Activated CD4-positive, alpha-beta T cell treated with anti-CD3 and anti-CD28 coated beads, Interleukin-2, amount 10 ng/mL, durations not matched to agents 7 days and 5 days (primary cell): Measurements from ENCODE around the gene RMND5A. TPM values are rescaled to one million over a fixed set of nuclear protein-coding genes. Genes with fewer than 3 reads are reported as not detected.
A peak's percentile ranks its signal among the peaks of the same experiment; 100 is the strongest.

Experiments
- CTCF ChIA-PET: fragments of 350-600 bp; sonication (Branson Sonifier 250); formaldehyde crosslinking; loops from one replicate; lab custom pipeline; 2021; ENCODE audit warnings: antibody characterized with exemption; lab: Charles Lee
- POLR2A ChIA-PET: fragments of 350-600 bp; sonication (Branson Sonifier 250); formaldehyde crosslinking; loops from one replicate; lab custom pipeline; 2021; ENCODE audit warnings: antibody characterized with exemption; lab: Charles Lee
- DNase-seq: peaks from one replicate; pipeline ENCODE4 v3.0.0-alpha.2; 2020
- H3K27ac Mint-ChIP-seq: one replicate; pipeline ENCODE4 v1.8.0; 2021; ENCODE audit warnings: mild to moderate bottlenecking, moderate library complexity, mixed read lengths
- H3K27me3 Mint-ChIP-seq: one replicate; pipeline ENCODE4 v1.8.0; 2021; ENCODE audit warnings: mixed read lengths
- H3K36me3 Mint-ChIP-seq: one replicate; pipeline ENCODE4 v1.8.0; 2021; ENCODE audit warnings: low read depth, mixed read lengths
- H3K4me1 Mint-ChIP-seq: one replicate; pipeline ENCODE4 v1.8.0; 2021; ENCODE audit warnings: mixed read lengths
- H3K4me3 Mint-ChIP-seq: one replicate; pipeline ENCODE4 v1.8.0; 2021; ENCODE audit warnings: mild to moderate bottlenecking, moderate library complexity, mixed read lengths
- H3K9me3 Mint-ChIP-seq: one replicate; pipeline ENCODE4 v1.8.0; 2021; ENCODE audit warnings: mixed read lengths
- total RNA-seq, 2 experiments: library from RNA; stranded (reverse); gene quantifications; one replicate each; pipeline ENCODE4 v1.2.3, GENCODE V29; 2021

The RMND5A gene
- total RNA-seq, 2 experiments from 2014 or later = 28.4 to 37.3 TPM

- Mint-ChIP-seq H3K27ac (no peak overlapping the region), H3K4me1 (peaks cover 8% of the 10 kb centered on the region), H3K27me3 (peaks cover 32% of the 10 kb centered on the region), H3K9me3 (no peaks in the 10 kb centered on the region), H3K36me3 (no peaks in the 10 kb centered on the region), H3K4me3 (no peak overlapping the region)
- CTCF ChIA-PET = no interaction called here
- no peak for DNase-seq
- POLR2A ChIA-PET = no interaction called here
Measured at GRCh38 chr2:86815611-86816010, 95.5 kb downstream of the RMND5A start.

GRCh38 chr2:86818114-86818801 lies 98.2 kb downstream of the RMND5A start:
- CTCF ChIA-PET = no interaction called here
- DNase-seq = no peak
- Mint-ChIP-seq H3K27me3 (peaks cover 16% of the 10 kb centered on the region), H3K4me1 (peaks cover 8% of the 10 kb centered on the region), H3K9me3 (peaks cover 5% of the 10 kb centered on the region), H3K4me3 (no peak overlapping the region), H3K27ac (no peak overlapping the region), H3K36me3 (no peaks in the 10 kb centered on the region)
- POLR2A ChIA-PET = no interaction called here

- Mint-ChIP-seq H3K9me3 (peaks cover 5% of the 10 kb centered on the region), H3K27ac (no peak overlapping the region), H3K36me3 (no peaks in the 10 kb centered on the region), H3K27me3 (peaks cover 16% of the 10 kb centered on the region), H3K4me3 (no peak overlapping the region), H3K4me1 (peaks cover 8% of the 10 kb centered on the region)
- CTCF ChIA-PET = no interaction called here
- DNase-seq = no peak
- POLR2A ChIA-PET = no interaction called here
Measured at GRCh38 chr2:86818957-86819356, 98.9 kb downstream of the RMND5A start.

GRCh38 chr2:86821306-86821705 lies 101.2 kb downstream of the RMND5A start:
- peaks cover 5% of the 10 kb centered on the region for H3K9me3 Mint-ChIP-seq
- no peak overlapping the region for H3K27ac Mint-ChIP-seq
- ChIA-PET POLR2A (no interaction called here), CTCF (no interaction called here)
- no peak overlapping the region for H3K4me3 Mint-ChIP-seq
- H3K36me3 Mint-ChIP-seq = no peaks in the 10 kb centered on the region
- H3K27me3 Mint-ChIP-seq = peaks cover 10% of the 10 kb centered on the region
- no peak for DNase-seq
- peaks cover 16% of the 10 kb centered on the region for H3K4me1 Mint-ChIP-seq

- no peak for DNase-seq
- peaks cover 10% of the 10 kb centered on the region for H3K27me3 Mint-ChIP-seq
- no peak overlapping the region for H3K27ac Mint-ChIP-seq
- no peaks in the 10 kb centered on the region for H3K36me3 Mint-ChIP-seq
- peaks cover 5% of the 10 kb centered on the region for H3K9me3 Mint-ChIP-seq
- H3K4me1 Mint-ChIP-seq = peaks cover 20% of the 10 kb centered on the region
- POLR2A ChIA-PET = no interaction called here
- CTCF ChIA-PET = no interaction called here
- H3K4me3 Mint-ChIP-seq = no peak overlapping the region
Measured at GRCh38 chr2:86821842-86822241, 101.8 kb downstream of the RMND5A start.

GRCh38 chr2:86822668-86823345 lies 102.7 kb downstream of the RMND5A start:
- Mint-ChIP-seq H3K9me3 (peaks cover 5% of the 10 kb centered on the region), H3K36me3 (peaks cover 1% of the 10 kb centered on the region), H3K4me3 (no peak overlapping the region), H3K4me1 (peaks cover 27% of the 10 kb centered on the region), H3K27ac (no peak overlapping the region), H3K27me3 (peaks cover 10% of the 10 kb centered on the region)
- ChIA-PET POLR2A (no interaction called here), CTCF (interaction anchor here (1.4 kb wide), 1 partner anchor 14 kb away, joined by 4 read pairs; no protein-coding TSS in a partner anchor)
- no peak for DNase-seq

- Mint-ChIP-seq H3K4me3 (peak overlapping the region; percentile 60), H3K4me1 (peaks cover 29% of the 10 kb centered on the region), H3K36me3 (peaks cover 1% of the 10 kb centered on the region), H3K27me3 (peaks cover under 1% of the 10 kb centered on the region), H3K9me3 (peaks cover 5% of the 10 kb centered on the region), H3K27ac (peak overlapping the region; percentile 81)
- CTCF ChIA-PET = interaction anchor here (0.6 kb wide), 1 partner anchor 1441 kb away, joined by 4 read pairs; no protein-coding TSS in a partner anchor
- DNase-seq = peak; percentile 11
- POLR2A ChIA-PET = no interaction called here
Measured at GRCh38 chr2:86825036-86825692, 105.1 kb downstream of the RMND5A start.

GRCh38 chr2:86825693-86826381 lies 105.7 kb downstream of the RMND5A start:
- ChIA-PET POLR2A (no interaction called here), CTCF (interaction anchor here (0.6 kb wide), 1 partner anchor 12 kb away, joined by 3 read pairs; no protein-coding TSS in a partner anchor)
- peaks cover 1% of the 10 kb centered on the region for H3K36me3 Mint-ChIP-seq
- H3K4me1 Mint-ChIP-seq = peaks cover 29% of the 10 kb centered on the region
- H3K27ac Mint-ChIP-seq = peak overlapping the region; percentile 81
- H3K4me3 Mint-ChIP-seq = peak overlapping the region; percentile 60
- peaks cover 5% of the 10 kb centered on the region for H3K9me3 Mint-ChIP-seq
- DNase-seq = peak; percentile 62
- H3K27me3 Mint-ChIP-seq = no peaks in the 10 kb centered on the region

GRCh38 chr2:86826951-86827350 lies 106.9 kb downstream of the RMND5A start:
- Mint-ChIP-seq H3K27me3 (peaks cover 6% of the 10 kb centered on the region), H3K9me3 (peaks cover 5% of the 10 kb centered on the region), H3K4me1 (peaks cover 33% of the 10 kb centered on the region), H3K4me3 (no peak overlapping the region), H3K27ac (peak overlapping the region; percentile 81), H3K36me3 (peaks cover 1% of the 10 kb centered on the region)
- POLR2A ChIA-PET = no interaction called here
- DNase-seq = no peak
- CTCF ChIA-PET = no interaction called here

Other genes with a start within 250 kb of the RMND5A start
- 10 to 100 TPM; 50.2 to 50.7 TPM for gene CHMP3, start 156.8 kb upstream of the RMND5A start, total RNA-seq
- gene RNF103, start 96.4 kb upstream of the RMND5A start, total RNA-seq = 10 to 100 TPM; 12.7 to 14.1 TPM
- gene CD8A, start 70.6 kb downstream of the RMND5A start, total RNA-seq = under 1 TPM; 0.72 to 0.77 TPM
- 1 to 10 TPM; 1.2 to 1.3 TPM for gene CD8B, start 141.6 kb downstream of the RMND5A start, total RNA-seq
- under 1 TPM; 0.37 to 0.94 TPM for gene RGPD1, start 221.8 kb downstream of the RMND5A start, total RNA-seq